Kasumi-1 (cell line): ENCODE measurements around the gene TSPAN9.

ENCODE experiments used
- DNase-seq, 2 experiments: peaks; one replicate each; lab custom pipeline; 2025; lab: John Stamatoyannopoulos, UW

Gene TSPAN9

GRCh38 chr12:3316776-3317480 lies 239.7 kb downstream of the TSPAN9 start:
- DNase-seq, result no peak

- no peak for DNase-seq
Observed at GRCh38 chr12:3317481-3317815, 240.3 kb downstream of the TSPAN9 start.

GRCh38 chr12:3317841-3318501 lies 240.8 kb downstream of the TSPAN9 start:
- DNase-seq, result no peak

- no peak for DNase-seq
Observed at GRCh38 chr12:3319723-3320492, 242.7 kb downstream of the TSPAN9 start.

- no peak for DNase-seq
Observed at GRCh38 chr12:3320881-3321509, 243.8 kb downstream of the TSPAN9 start.

- no peak for DNase-seq
Observed at GRCh38 chr12:3321881-3322280, 244.7 kb downstream of the TSPAN9 start.

- DNase-seq, result no peak
Observed at GRCh38 chr12:3323002-3323685, 246.0 kb downstream of the TSPAN9 start.

GRCh38 chr12:3325736-3326135 lies 248.6 kb downstream of the TSPAN9 start:
- DNase-seq, result no peak

DNA sequence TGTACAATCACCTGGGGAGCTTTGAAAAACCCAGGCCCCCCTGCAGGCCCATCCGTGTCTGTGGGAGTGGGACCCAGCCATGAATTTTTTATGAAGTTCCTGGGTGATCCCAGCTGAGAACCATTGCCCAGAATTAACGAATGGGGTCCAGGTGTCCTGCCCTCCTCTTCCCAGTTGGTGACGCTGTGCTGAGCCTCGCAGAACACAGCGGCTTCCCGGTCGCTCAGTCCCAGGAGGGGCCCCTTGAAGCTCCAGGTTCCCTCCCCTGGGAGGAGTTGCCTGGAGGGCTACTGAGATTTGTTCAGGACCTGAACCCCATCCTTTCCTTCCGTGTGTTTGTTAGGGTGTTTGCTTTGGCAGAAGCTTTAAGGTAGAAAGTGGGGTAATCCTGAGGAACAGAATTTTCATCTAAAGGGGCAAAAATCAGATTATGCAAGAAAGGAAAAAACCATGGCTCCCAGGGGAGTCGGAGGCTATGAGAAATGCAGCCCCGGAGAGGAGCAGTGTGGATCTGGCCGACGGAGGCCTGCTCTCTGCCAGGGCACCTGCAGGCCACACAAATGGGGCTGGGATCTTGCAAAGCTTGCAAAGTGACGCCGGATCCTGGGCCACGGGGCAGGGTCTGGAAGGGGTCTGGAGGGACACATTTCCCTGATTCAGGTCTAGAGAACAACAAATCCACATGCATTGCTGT lies 249.1 kb downstream of the TSPAN9 start:
- no peak for DNase-seq

DNA sequence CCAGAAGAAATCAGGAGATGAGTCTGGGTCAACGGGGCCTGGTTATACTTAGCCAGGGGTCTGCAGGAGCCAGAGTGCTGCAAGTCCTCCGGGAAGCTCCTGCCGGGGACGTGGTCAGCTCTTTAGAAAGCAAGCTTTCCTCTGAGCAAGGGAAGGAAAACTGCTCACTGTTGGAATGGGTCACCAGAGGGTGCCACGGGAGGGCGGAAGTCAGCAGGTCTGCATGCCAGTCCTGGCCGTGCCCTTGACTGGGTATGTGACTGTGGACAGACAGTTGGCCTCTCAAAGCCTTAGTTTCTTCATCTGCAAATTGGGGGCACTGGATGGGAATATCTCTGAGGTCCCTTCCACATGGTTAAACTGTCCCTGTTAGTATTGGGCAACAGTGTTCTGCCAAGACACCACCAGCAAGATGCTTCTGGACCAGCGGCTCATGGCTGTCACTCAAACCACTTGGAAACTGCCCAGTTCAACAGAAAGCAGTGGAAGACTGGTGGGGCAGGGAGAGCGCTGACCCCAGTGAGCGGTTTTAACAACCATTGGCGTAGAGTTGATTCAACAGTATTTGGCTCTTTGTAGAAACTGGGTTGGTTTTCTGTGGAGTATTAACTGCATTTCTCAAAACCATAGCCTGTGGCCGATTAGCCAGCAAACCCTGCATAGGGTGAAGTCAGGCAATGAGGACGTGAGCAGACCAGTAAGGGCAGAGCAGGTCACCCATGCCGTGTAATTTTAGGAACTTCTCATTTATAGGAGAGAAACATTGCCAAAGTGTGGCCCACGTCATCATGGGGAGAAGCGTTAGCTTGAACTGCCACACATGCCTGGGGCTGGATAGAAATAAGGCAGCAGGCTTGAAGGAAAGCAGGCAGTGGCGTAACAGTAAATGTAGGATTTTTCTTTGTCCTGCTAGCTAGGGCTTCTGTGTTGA lies 249.9 kb downstream of the TSPAN9 start:
- DNase-seq, result no peak

- DNase-seq, result no peak
Observed at GRCh38 chr12:3328081-3328480, 250.9 kb downstream of the TSPAN9 start.

- no peak for DNase-seq
Observed at GRCh38 chr12:3328571-3328970, 251.4 kb downstream of the TSPAN9 start.

- no peak for DNase-seq
Observed at GRCh38 chr12:3329361-3329760, 252.2 kb downstream of the TSPAN9 start.

DNA sequence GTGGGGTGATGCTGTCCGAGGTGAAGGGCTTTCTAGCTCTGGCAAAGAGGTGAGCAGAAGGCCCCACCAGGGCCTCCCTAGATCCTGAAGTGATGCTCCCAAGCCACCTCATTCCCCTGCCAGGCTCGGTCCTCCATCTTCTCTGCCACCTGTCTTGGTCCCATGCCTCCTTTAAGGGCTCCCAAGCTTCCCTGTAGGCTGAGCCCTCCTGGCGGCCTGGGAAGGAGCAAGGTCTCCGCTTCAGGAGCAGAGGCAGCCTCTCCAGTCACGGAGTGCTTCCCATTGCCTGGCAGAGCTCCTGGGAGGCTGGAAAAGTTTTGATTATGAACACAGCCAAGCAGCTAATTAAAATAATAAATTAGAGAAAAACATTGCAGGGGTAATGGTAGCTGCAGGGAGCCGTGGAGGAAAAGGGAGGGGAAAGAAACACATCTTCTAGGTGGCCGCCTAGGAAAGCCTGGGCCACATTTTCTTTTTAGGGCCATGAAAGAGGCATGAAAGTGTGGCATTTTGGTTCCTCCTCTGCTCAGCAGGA lies 253.9 kb downstream of the TSPAN9 start:
- DNase-seq, result no peak

- DNase-seq, result peak in 1 of 2 experiments; percentile 0
Observed at GRCh38 chr12:3332188-3332587, 255.0 kb downstream of the TSPAN9 start.

DNA sequence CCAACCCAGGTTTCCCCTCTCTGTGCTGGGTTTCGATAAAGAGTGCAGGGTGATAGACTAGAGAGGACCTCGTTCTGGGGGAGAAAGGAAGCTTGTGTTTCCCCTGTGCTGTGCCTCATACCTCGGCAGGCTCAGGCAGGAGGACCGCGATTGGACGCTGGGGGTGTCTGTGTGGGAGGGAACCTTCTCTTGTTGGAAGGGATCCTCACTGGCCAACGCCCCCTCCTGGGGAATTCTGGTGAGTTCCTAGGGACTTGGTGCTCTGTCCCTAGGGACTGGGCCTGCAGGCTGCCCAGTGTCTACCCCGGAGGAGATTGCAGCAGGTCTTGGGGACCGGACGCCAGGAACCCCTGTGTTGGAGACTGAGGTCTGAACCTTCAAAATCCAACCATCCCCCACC lies 256.4 kb downstream of the TSPAN9 start:
- DNase-seq, result no peak

DNA sequence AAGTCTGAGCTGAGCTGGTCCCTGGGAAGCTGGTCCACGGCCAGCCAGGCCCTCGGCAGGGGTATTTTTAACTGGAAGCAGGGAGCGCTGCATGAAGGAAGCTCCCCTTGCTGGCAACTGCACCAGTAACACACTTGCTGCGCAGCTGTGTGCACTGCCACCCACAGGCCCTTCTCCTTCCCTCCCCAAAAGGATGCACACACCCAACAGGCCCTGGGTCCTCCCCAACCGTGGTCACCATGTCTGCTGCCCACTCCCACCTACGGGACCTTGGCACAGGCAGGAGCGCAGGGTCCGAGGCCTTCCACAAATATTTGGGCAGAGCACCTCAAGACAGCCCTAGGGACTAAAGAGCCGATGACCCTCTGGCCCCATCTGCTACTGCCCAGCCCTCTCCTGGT lies 256.8 kb downstream of the TSPAN9 start:
- DNase-seq, result no peak

GRCh38 chr12:3335078-3335487 lies 257.9 kb downstream of the TSPAN9 start:
- DNase-seq, result no peak
